NB4 (cell line): ENCODE data around the gene PCNT.

Source experiments
- DNase-seq: peaks from one replicate; pipeline ENCODE4 v3.0.0; 2010; ENCODE audit warnings: low read depth
- H3K4me3 ChIP-seq: one replicate; pipeline ENCODE4 v1.5.1; 2011; ENCODE audit warnings: mild to moderate bottlenecking, low read depth, low read length, moderate library complexity
- CTCF ChIP-seq: IDR thresholded peaks from one replicate; pipeline ENCODE4 v1.5.1; 2012; ENCODE audit warnings: low read depth, low read length
- MAX ChIP-seq: IDR thresholded peaks from 2 replicates; pipeline ENCODE4 v1.6.1; 2011; ENCODE audit warnings: low read depth, low read length
- MYC ChIP-seq: IDR thresholded peaks from 2 replicates; pipeline ENCODE4 v1.6.1; 2011; ENCODE audit warnings: low read depth, low read length
- POLR2A ChIP-seq: IDR thresholded peaks from 2 replicates; pipeline ENCODE4 v1.6.1; 2011; ENCODE audit warnings: mild to moderate bottlenecking; ENCODE audit not compliant: insufficient read length; ENCODE audit errors: extremely low read depth

Gene PCNT

GRCh38 chr21:46357684-46358425 is 33.9 kb downstream of the PCNT start:
- no peak for TF ChIP-seq MYC
- no peak overlapping the region for H3K4me3 ChIP-seq
- DNase-seq: no peak

- DNase-seq: no peak
- H3K4me3 ChIP-seq: no peak overlapping the region
- TF ChIP-seq POLR2A (no peak), MAX (no peak)
Measured at GRCh38 chr21:46361176-46361575, 37.2 kb downstream of the PCNT start.

DNA sequence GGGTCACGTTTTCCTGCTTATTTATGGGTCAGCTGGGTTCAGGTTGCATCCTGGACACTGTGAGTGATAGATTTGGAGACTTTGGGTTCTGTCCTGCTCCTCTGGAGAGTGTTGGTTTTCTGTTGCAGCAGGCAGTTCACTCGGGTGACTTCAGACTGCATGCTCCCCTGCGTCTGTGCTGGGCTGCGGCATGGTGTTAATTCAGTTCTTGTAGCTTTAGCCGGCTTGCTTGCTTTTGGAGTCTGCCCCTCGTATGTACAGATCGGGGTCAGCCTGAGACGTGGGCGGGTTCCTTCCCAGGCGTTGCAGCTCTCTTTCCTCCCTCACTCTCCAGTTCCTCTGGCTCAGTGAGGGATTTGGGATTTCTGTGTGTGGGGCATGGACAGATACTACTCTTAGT is 38.0 kb downstream of the PCNT start:
- TF ChIP-seq POLR2A (no peak), MAX (no peak), MYC (no peak), CTCF (no peak)
- no peak overlapping the region for H3K4me3 ChIP-seq
- no peak for DNase-seq

- no peak for DNase-seq
- TF ChIP-seq CTCF (no peak), POLR2A (no peak), MYC (no peak), MAX (no peak)
- H3K4me3 ChIP-seq: no peak overlapping the region
Measured at GRCh38 chr21:46362946-46363345, 39.0 kb downstream of the PCNT start.

DNA sequence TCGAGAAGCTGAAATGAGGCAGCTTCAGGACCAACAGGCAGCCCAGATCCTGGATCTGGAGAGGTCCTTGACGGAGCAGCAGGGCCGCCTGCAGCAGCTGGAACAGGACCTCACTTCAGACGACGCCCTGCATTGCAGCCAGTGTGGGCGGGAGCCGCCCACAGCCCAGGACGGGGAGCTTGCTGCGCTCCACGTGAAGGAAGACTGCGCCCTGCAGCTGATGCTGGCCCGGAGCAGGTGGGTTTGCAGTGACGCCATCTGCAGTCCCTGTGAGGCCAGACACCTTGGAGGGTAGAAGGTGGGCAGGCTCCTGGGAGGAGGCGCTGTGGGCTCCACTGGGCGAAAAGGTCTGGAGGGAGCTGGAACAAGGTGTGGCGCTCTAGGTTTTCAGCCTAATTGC is 39.7 kb downstream of the PCNT start:
- no peak for TF ChIP-seq MAX
- TF ChIP-seq POLR2A: no peak
- no peak for TF ChIP-seq CTCF
- no peak for TF ChIP-seq MYC
- H3K4me3 ChIP-seq: no peak overlapping the region
- DNase-seq: no peak

DNA sequence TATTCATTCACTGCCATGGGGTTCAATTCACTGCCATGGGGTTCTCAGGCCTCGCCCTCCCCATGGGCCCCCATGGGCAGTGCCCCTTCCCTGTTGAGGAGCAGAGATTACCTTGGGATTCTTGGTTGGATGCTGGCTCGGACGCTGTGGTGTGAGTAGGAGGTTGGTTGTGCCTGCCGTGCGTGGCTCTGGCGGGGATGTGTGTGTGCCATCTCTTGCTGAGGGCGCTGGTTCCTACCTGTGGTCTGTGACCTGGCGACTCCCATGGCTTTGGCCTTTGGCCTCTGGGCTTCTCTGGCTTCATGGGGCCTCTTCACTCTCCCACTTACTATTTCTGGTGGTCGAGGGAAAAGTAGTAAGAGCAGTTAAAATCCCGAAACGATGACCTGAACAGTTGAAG is 42.1 kb downstream of the PCNT start:
- DNase-seq: no peak
- no peak for TF ChIP-seq POLR2A
- TF ChIP-seq MYC: no peak
- no peak for TF ChIP-seq MAX
- TF ChIP-seq CTCF: no peak
- no peak overlapping the region for H3K4me3 ChIP-seq

- no peak overlapping the region for H3K4me3 ChIP-seq
- TF ChIP-seq MAX (no peak), POLR2A (no peak), MYC (no peak), CTCF (no peak)
- no peak for DNase-seq
Measured at GRCh38 chr21:46366561-46366960, 42.6 kb downstream of the PCNT start.
